ENCODE results near the gene RAP1GDS1. TPM values are rescaled to one million over a fixed set of nuclear protein-coding genes. Genes with fewer than 3 reads are reported as not detected.

RAP1GDS1 gene
- total and polyA plus RNA-seq, 2 of the 4 experiments (the other 2 are of a cell fraction), result 29.0 to 85.1 TPM

- H3K9me3 ChIP-seq (ENCODE audit: control insufficient read depth, insufficient read depth, low read length), result no peaks in the 10 kb centered on the region
- no peak overlapping the region for H2BK15ac ChIP-seq (ENCODE audit: low read depth, low read length)
- H3K36me3 ChIP-seq (ENCODE audit: control insufficient read depth, insufficient read depth, low read length), result peaks cover 28% of the 10 kb centered on the region
- H4K5ac ChIP-seq (ENCODE audit: low read depth, low read length), result no peak overlapping the region
- CTCF ChIA-PET, result interaction anchor here (0.6 kb wide), 1 partner anchor 9 kb away, joined by 4 read pairs; no protein-coding TSS in a partner anchor
- H3K4me1 ChIP-seq (ENCODE audit: control insufficient read depth, insufficient read depth, low read length), result peaks cover 12% of the 10 kb centered on the region
- H4K91ac ChIP-seq (ENCODE audit: insufficient read depth, low read depth, low read length), result no peak overlapping the region
- DNase-seq, result no peak
- no peak overlapping the region for H2AK5ac ChIP-seq (ENCODE audit: low read depth, low read length)
- no peak overlapping the region for H4K8ac ChIP-seq (ENCODE audit: low read depth in 2 of 2, low read length in 2 of 2)
- ATAC-seq (ENCODE audit: low read depth), result no peak
- H3K27ac ChIP-seq (ENCODE audit: insufficient read depth, low read length), result no peak overlapping the region
- no peak overlapping the region for H3K23ac ChIP-seq (ENCODE audit: low read depth, low read length)
- H3K27me3 ChIP-seq (ENCODE audit: control insufficient read depth, insufficient read depth, low read length), result no peaks in the 10 kb centered on the region
- dilution Hi-C loops (cut with HindIII; ENCODE audit: low sequenced_read_pairs, unreplicated experiment), result no loop called here
- H2AK9ac ChIP-seq (replicated peaks; ENCODE audit: low read depth, low read length, poor library complexity), result no peak overlapping the region
- H3K9ac ChIP-seq (ENCODE audit: low read depth, low read length), result no peak overlapping the region
- H3K56ac ChIP-seq (ENCODE audit: extremely low read depth, insufficient read depth, low read length), result no peak overlapping the region
- H4K20me1 ChIP-seq (ENCODE audit: insufficient read depth, low read length), result no peaks in the 10 kb centered on the region
- no peak overlapping the region for H2BK5ac ChIP-seq (ENCODE audit: low read depth, low read length, poor library complexity, severe bottlenecking)
- TF ChIP-seq NFE2L2 (IDR thresholded peaks at IDR 0.05; ENCODE audit: low read depth, low read length) (no peak), MXI1 (IDR thresholded peaks at IDR 0.05; ENCODE audit: borderline replicate concordance, low read depth, low read length) (no peak), RCOR1 (IDR thresholded peaks at IDR 0.05; ENCODE audit: insufficient replicate concordance, low read length) (no peak), USF2 (IDR thresholded peaks at IDR 0.05; ENCODE audit: low read depth, low read length) (no peak), MAFK (IDR thresholded peaks at IDR 0.05; ENCODE audit: low read depth, low read length) (no peak), CHD1 (IDR thresholded peaks at IDR 0.05; ENCODE audit: low read depth, low read length) (no peak), MAZ (IDR thresholded peaks at IDR 0.05; ENCODE audit: borderline replicate concordance, low read depth, low read length) (no peak), FOS (IDR thresholded peaks at IDR 0.05; ENCODE audit: low read depth, low read length) (no peak), ELK1 (IDR thresholded peaks at IDR 0.05; ENCODE audit: borderline replicate concordance, low read depth, low read length) (no peak), BHLHE40 (IDR thresholded peaks at IDR 0.05; ENCODE audit: low read depth, low read length) (no peak), RAD21 (IDR thresholded peaks at IDR 0.05; ENCODE audit: low read length) (no peak), POLR2A (IDR thresholded peaks at IDR 0.05; ENCODE audit: low read depth, low read length) (no peak), CTCF (conservative IDR thresholded peaks at IDR 0.05; ENCODE audit: low read depth, low read length) (no peak)
- intact Hi-C loops (cut with micrococcal nuclease), result no loop called here
- POLR2A ChIA-PET (ENCODE audit: unreplicated experiment), result no interaction called here
- H3K4me2 ChIP-seq (ENCODE audit: low read depth, low read length), result no peak overlapping the region
- peaks cover 27% of the 10 kb centered on the region for H3K9me1 ChIP-seq (ENCODE audit: insufficient read depth, low read length)
- H3K4ac ChIP-seq (ENCODE audit: low read depth, low read length), result no peak overlapping the region
- in situ Hi-C loops (cut with MboI; ENCODE audit: low sequenced_read_pairs), result no loop called here
- no CpG with 5 or more reads among the region's 9 CpGs for WGBS, 2 experiments (ENCODE audit: extremely low coverage in 2 of 2, insufficient read length in 1 of 2)
- BruUV-seq (replicated peaks), result no TSS peak
- H3K79me1 ChIP-seq (ENCODE audit: low read depth in 1 of 2, low read length in 2 of 2), result peaks cover 28 to 49% of the 10 kb centered on the region in 2 experiments
- H3K4me3 ChIP-seq (ENCODE audit: insufficient read depth, low read depth, low read length), result no peak overlapping the region
- H3K14ac ChIP-seq (replicated peaks; ENCODE audit: low read depth, low read length), result no peak overlapping the region
- H2BK20ac ChIP-seq (ENCODE audit: low read depth, low read length), result no peak overlapping the region
- H2BK120ac ChIP-seq (ENCODE audit: low read depth, low read length), result no peak overlapping the region
- H2AFZ ChIP-seq (replicated peaks; ENCODE audit: low read length, poor library complexity), result no peak overlapping the region
- no peak overlapping the region for H3K18ac ChIP-seq (ENCODE audit: low read depth, low read length)
Measured at GRCh38 chr4:98476891-98477290, 215.7 kb downstream of the RAP1GDS1 start.

All from IMR-90 (cell line).